ENCODE data around the gene SLC17A4.

The SLC17A4 gene

DNA sequence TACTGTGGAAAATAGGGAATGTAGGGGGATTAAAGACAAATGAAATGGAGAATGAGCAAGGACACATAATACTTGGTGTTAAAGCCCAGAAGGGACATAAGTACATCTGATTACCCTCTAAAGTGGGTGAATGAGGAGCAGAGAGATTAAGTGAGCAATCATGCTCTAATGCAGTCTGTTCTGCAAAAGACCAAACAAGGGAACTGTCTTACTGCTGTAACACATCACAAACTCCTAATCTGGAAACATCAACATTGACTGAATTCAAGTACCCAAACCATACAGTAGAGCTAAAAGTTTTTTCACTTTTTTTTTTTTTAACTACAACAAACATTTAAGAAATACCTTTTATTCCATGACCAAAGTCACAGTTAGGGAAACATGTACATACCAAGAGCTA is 19.3 kb upstream of the SLC17A4 start:
- TF ChIP-seq, protein P1, sequence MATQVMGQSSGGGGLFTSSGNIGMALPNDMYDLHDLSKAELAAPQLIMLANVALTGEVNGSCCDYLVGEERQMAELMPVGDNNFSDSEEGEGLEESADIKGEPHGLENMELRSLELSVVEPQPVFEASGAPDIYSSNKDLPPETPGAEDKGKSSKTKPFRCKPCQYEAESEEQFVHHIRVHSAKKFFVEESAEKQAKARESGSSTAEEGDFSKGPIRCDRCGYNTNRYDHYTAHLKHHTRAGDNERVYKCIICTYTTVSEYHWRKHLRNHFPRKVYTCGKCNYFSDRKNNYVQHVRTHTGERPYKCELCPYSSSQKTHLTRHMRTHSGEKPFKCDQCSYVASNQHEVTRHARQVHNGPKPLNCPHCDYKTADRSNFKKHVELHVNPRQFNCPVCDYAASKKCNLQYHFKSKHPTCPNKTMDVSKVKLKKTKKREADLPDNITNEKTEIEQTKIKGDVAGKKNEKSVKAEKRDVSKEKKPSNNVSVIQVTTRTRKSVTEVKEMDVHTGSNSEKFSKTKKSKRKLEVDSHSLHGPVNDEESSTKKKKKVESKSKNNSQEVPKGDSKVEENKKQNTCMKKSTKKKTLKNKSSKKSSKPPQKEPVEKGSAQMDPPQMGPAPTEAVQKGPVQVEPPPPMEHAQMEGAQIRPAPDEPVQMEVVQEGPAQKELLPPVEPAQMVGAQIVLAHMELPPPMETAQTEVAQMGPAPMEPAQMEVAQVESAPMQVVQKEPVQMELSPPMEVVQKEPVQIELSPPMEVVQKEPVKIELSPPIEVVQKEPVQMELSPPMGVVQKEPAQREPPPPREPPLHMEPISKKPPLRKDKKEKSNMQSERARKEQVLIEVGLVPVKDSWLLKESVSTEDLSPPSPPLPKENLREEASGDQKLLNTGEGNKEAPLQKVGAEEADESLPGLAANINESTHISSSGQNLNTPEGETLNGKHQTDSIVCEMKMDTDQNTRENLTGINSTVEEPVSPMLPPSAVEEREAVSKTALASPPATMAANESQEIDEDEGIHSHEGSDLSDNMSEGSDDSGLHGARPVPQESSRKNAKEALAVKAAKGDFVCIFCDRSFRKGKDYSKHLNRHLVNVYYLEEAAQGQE (IDR thresholded peaks at IDR 0.05; ENCODE audit: insufficient read depth in 1 of 2, low read depth in 2 of 2, low read length in 2 of 2): no peak
- TF ChIP-seq POLR2AphosphoS5 (IDR thresholded peaks at IDR 0.05; ENCODE audit: low read depth, low read length) (no peak), SIN3A (IDR thresholded peaks at IDR 0.05; ENCODE audit: borderline replicate concordance, insufficient read depth, low read length) (no peak), FOXP2 (optimal IDR thresholded peaks at IDR 0.05; ENCODE audit: borderline replicate concordance, extremely low read depth, extremely low read length, insufficient read depth) (no peak), TAF1 (IDR thresholded peaks at IDR 0.05; ENCODE audit: borderline replicate concordance, insufficient read depth, low read length) (no peak)

DNA sequence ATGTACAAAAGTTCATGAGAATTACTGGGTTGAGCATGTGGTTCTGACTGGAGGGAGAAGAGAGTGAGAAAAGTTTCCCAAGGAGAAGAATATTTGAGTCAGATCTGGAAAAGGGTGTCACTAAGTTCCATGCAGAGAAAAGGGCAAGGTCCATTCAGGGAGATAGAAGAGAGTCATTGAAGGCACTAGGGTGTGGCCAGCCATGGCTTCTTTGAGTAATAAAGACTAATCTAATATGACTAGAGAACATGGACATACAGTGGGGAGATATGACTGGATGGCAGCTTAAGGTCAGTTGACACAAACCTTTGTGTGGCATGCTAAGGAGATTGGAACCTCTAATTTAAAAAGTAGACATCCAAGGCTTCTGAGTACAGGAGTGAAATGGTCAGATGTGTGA is 10.7 kb upstream of the SLC17A4 start:
- TF ChIP-seq TAF1 (IDR thresholded peaks at IDR 0.05; ENCODE audit: borderline replicate concordance, insufficient read depth, low read length) (no peak), POLR2AphosphoS5 (IDR thresholded peaks at IDR 0.05; ENCODE audit: low read depth, low read length) (no peak)
- TF ChIP-seq, protein P1 (IDR thresholded peaks at IDR 0.05; ENCODE audit: insufficient read depth in 1 of 2, low read depth in 2 of 2, low read length in 2 of 2): no peak

DNA sequence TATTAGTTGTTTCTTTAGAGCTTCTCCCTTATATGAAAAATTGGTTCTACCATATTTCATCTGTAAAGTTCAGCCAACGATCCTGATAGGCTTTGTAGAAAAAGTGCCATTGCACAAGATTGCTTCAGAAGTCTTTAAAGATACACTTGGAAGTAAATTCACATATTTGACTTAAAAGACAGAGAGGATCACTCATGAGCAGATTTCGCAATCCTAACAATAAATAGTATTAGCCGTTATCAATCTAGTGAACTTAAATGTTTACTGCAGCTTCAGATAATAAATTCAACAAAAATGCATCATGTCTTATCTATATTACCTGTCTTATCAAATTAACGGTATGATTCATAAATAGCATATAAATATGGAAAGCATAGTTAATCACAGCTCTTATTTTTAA is 8.7 kb upstream of the SLC17A4 start:
- no peak for TF ChIP-seq TAF1 (IDR thresholded peaks at IDR 0.05; ENCODE audit: borderline replicate concordance, insufficient read depth, low read length)
- TF ChIP-seq, protein P1 (IDR thresholded peaks at IDR 0.05; ENCODE audit: insufficient read depth in 1 of 2, low read depth in 2 of 2, low read length in 2 of 2): no peak
- no peak for TF ChIP-seq FOXP2 (optimal IDR thresholded peaks at IDR 0.05; ENCODE audit: borderline replicate concordance, extremely low read depth, extremely low read length, insufficient read depth)
- no peak for TF ChIP-seq POLR2AphosphoS5 (IDR thresholded peaks at IDR 0.05; ENCODE audit: low read depth, low read length)
- no peak for TF ChIP-seq SIN3A (IDR thresholded peaks at IDR 0.05; ENCODE audit: borderline replicate concordance, insufficient read depth, low read length)

DNA sequence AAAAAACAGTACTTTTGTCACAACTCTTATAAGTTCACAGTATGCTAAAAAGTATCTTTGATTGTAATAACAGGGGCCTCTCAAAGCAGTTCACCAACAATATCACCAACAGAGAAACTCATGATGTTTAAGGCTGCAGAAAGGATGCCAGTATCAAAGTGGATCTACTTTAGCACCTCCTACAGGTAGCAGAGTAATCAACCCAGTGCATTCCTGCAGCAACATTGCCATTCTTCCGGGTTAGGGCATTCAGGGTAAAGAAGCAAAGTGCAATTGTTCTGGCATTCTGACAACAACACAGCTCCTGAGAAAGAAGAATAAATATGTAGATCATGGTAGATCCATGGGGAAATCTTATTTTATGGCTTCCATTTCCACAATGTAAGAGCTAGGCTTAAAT is 7.6 kb upstream of the SLC17A4 start:
- TF ChIP-seq TAF1 (IDR thresholded peaks at IDR 0.05; ENCODE audit: borderline replicate concordance, insufficient read depth, low read length) (no peak), SIN3A (IDR thresholded peaks at IDR 0.05; ENCODE audit: borderline replicate concordance, insufficient read depth, low read length) (no peak), FOXP2 (optimal IDR thresholded peaks at IDR 0.05; ENCODE audit: borderline replicate concordance, extremely low read depth, extremely low read length, insufficient read depth) (no peak), POLR2AphosphoS5 (IDR thresholded peaks at IDR 0.05; ENCODE audit: low read depth, low read length) (no peak)
- TF ChIP-seq, protein P1 (IDR thresholded peaks at IDR 0.05; ENCODE audit: insufficient read depth in 1 of 2, low read depth in 2 of 2, low read length in 2 of 2): no peak

DNA sequence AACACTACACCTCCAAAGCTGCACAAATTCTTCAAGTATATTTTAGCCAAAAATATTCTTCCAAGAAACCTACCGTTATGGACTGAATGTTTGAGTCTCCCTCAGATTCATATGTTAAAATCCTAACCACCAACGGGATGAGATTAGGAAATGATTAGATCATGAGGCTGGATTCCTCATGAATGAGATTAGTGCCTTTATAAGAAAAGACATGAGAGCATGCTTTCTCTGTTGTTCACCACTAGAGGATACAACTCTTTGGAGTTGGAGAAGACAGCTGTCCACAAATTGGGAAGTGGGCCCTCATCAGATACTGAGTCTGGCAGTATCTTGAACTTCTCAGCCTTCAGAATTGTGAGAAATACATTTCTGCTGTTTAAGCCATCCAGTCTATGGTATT is 7.1 kb upstream of the SLC17A4 start:
- TF ChIP-seq POLR2AphosphoS5 (IDR thresholded peaks at IDR 0.05; ENCODE audit: low read depth, low read length) (no peak), TAF1 (IDR thresholded peaks at IDR 0.05; ENCODE audit: borderline replicate concordance, insufficient read depth, low read length) (no peak), SIN3A (IDR thresholded peaks at IDR 0.05; ENCODE audit: borderline replicate concordance, insufficient read depth, low read length) (no peak), FOXP2 (optimal IDR thresholded peaks at IDR 0.05; ENCODE audit: borderline replicate concordance, extremely low read depth, extremely low read length, insufficient read depth) (no peak)
- TF ChIP-seq, protein P1 (IDR thresholded peaks at IDR 0.05; ENCODE audit: insufficient read depth in 1 of 2, low read depth in 2 of 2, low read length in 2 of 2): no peak
